OCI-LY7 (cell line): ENCODE measurements around the gene MTCL1. TPM values are rescaled to one million over a fixed set of nuclear protein-coding genes. Genes with fewer than 3 reads are reported as not detected.

Source experiments
- BruUV-seq: library from RNA; stranded (reverse); fragments of 400-500 nt; replicated peaks from 2 replicates; lab custom pipeline; 2021; lab: Mats Ljungman, UMichigan
- CTCF ChIA-PET: fragments of 300-600 bp; sonication (Branson Sonifier 250); formaldehyde crosslinking; loops from one replicate; lab custom pipeline; 2022; ENCODE audit warnings: antibody characterized with exemption; ENCODE audit not compliant: unreplicated experiment; lab: Charles Lee
- POLR2A ChIA-PET: fragments of 300-600 bp; sonication (Branson Sonifier 250); formaldehyde crosslinking; loops from one replicate; lab custom pipeline; 2022; ENCODE audit warnings: antibody characterized with exemption; lab: Charles Lee
- DNase-seq: peaks from one replicate; pipeline ENCODE4 v3.0.0-alpha.2; 2015; ENCODE audit warnings: low spot score
- H2AFZ ChIP-seq: fragments of 200-600 bp; sonication (generic), shearing (Covaris generic); 2 replicates; pipeline ENCODE4 v1.6.1; 2014; ENCODE audit warnings: mild to moderate bottlenecking, antibody characterized with exemption, low read length, moderate library complexity
- H3K27ac ChIP-seq: fragments of 200-600 bp; sonication (generic); 2 replicates; pipeline ENCODE4 v1.5.1; 2014; ENCODE audit warnings: mixed run types, low read depth, mild to moderate bottlenecking, moderate library complexity, low read length, inconsistent platforms; ENCODE audit not compliant: poor library complexity, severe bottlenecking
- H3K36me3 ChIP-seq: fragments of 200-600 bp; sonication (generic); 2 replicates; pipeline ENCODE4 v1.6.1; 2014; ENCODE audit warnings: mild to moderate bottlenecking, antibody characterized with exemption, low read length, moderate library complexity, mixed read lengths; ENCODE audit not compliant: insufficient read depth
- H3K4me1 ChIP-seq: fragments of 200-600 bp; sonication (generic); 2 replicates; pipeline ENCODE4 v1.5.1; 2014; ENCODE audit warnings: mild to moderate bottlenecking, low read length; ENCODE audit not compliant: insufficient read depth, poor library complexity, severe bottlenecking
- H3K4me2 ChIP-seq: fragments of 200-600 bp; sonication (generic); 2 replicates; pipeline ENCODE4 v1.6.1; 2014; ENCODE audit warnings: mild to moderate bottlenecking, low read length
- H3K4me3 ChIP-seq: fragments of 200-600 bp; sonication (generic); 2 replicates; pipeline ENCODE4 v1.5.1; 2014; ENCODE audit warnings: mild to moderate bottlenecking, low read depth, low read length; ENCODE audit not compliant: poor library complexity, severe bottlenecking
- H3K79me2 ChIP-seq: fragments of 200-600 bp; sonication (generic); 2 replicates; pipeline ENCODE4 v1.6.1; 2016; ENCODE audit warnings: low read depth, mild to moderate bottlenecking, low read length, moderate library complexity, mixed read lengths; ENCODE audit not compliant: insufficient read depth
- H3K9me2 ChIP-seq: fragments of 200-600 bp; sonication (generic); 2 replicates; pipeline ENCODE4 v1.6.1; 2016; ENCODE audit warnings: mild to moderate bottlenecking, low read length, mixed read lengths; ENCODE audit not compliant: insufficient read depth
- H3K9me3 ChIP-seq: fragments of 200-600 bp; sonication (generic); 2 replicates; pipeline ENCODE4 v1.6.1; 2014; ENCODE audit warnings: mild to moderate bottlenecking, mixed run types, low read length, mixed read lengths
- H4K20me1 ChIP-seq: fragments of 200-600 bp; sonication (generic); 2 replicates; pipeline ENCODE4 v1.6.1; 2014; ENCODE audit warnings: mild to moderate bottlenecking, antibody characterized with exemption, low read length, moderate library complexity, mixed read lengths; ENCODE audit not compliant: insufficient read depth
- EZH2phosphoT487 ChIP-seq: fragments of 200-600 bp; sonication (generic); IDR thresholded peaks from 2 replicates; pipeline ENCODE4 v1.6.1; 2018; ENCODE audit warnings: low read depth, borderline replicate concordance, mild to moderate bottlenecking, mixed run types, antibody characterized with exemption, low read length, moderate library complexity, mixed read lengths
- intact Hi-C: fragments of 100-400 bp; cut with micrococcal nuclease; formaldehyde crosslinking; loops from one replicate; pipeline ENCODE4 v1.10.0; 2022; ENCODE audit not compliant: unreplicated experiment
- total RNA-seq, 2 experiments: library from RNA; depleted of rRNA in 1 of 2; stranded (reverse); fragments of >200 nt in 1 of 2; shearing (Covaris generic) in 1 of 2; gene quantifications; 2 replicates each; pipeline ENCODE4 v1.2.3, GENCODE V29; 2014 to 2022
- TF ChIP-seq, protein P1 (sequence below): fragments of 200-600 bp; sonication (generic); conservative IDR thresholded peaks from 2 replicates; pipeline ENCODE4 v1.5.1; 2014; ENCODE audit warnings: mild to moderate bottlenecking, antibody characterized with exemption, low read length, moderate library complexity, mixed read lengths

MTCL1 gene
- total RNA-seq, 2 experiments from 2014 or later: 96.8 to 159 TPM

DNA sequence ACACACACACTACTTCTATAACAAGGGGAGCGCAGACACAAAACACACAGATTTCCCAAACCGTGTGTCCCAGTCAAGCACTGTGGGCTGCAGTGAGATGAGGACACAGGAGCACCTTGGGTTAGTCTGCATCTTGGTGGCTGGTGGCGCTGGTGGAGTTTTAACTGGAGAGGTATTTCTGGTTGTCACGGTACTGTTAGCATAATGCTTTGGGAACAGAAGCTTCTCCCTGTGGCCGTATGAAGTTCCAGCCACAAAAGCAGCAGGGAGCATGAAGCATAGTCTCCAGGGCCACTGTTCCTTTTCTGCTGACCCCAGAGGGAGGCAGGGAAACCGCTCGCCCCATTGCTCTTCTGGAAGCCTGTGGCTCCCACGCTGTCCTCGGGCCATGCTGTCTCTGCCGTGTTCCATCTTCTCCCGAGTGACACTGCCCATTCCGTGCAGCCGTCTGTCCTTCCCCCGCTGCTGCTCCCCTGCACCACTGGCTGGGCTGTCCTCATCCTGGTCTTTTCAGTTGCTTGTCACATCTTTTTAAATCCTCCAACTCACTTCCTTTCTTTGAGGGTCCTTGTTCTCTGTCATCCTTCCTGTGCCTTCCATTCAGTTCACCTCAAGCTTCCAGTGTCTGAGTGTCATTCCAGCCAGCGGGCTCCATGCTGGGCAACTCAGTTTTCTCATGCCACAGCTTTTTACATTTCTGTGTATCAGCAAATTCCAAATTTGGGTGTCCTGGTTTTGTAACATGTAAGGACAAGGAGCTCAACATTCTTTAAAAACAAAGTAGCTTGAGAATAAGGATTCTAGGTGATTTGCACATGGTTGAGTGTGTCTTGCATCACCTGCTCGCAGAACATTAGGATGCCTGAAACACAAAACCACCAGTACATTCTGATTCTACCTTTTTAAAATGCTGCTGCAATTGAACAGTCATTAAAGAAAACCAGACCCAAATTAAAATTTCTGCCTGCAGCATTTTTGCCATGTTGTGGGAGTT, 125.0 kb downstream of the MTCL1 start:
- no peak overlapping the region for H2AFZ ChIP-seq

GRCh38 chr18:8831112-8831511, 125.8 kb downstream of the MTCL1 start:
- intact Hi-C loops: no loop called here
- H3K4me2 ChIP-seq: no peak overlapping the region
- no peaks in the 10 kb centered on the region for H3K79me2 ChIP-seq
- H3K27ac ChIP-seq: no peak overlapping the region
- H3K4me3 ChIP-seq: no peak overlapping the region
- TF ChIP-seq, protein P1, sequence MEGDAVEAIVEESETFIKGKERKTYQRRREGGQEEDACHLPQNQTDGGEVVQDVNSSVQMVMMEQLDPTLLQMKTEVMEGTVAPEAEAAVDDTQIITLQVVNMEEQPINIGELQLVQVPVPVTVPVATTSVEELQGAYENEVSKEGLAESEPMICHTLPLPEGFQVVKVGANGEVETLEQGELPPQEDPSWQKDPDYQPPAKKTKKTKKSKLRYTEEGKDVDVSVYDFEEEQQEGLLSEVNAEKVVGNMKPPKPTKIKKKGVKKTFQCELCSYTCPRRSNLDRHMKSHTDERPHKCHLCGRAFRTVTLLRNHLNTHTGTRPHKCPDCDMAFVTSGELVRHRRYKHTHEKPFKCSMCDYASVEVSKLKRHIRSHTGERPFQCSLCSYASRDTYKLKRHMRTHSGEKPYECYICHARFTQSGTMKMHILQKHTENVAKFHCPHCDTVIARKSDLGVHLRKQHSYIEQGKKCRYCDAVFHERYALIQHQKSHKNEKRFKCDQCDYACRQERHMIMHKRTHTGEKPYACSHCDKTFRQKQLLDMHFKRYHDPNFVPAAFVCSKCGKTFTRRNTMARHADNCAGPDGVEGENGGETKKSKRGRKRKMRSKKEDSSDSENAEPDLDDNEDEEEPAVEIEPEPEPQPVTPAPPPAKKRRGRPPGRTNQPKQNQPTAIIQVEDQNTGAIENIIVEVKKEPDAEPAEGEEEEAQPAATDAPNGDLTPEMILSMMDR: no peak
- TF ChIP-seq EZH2phosphoT487: no peak
- ChIA-PET POLR2A (interaction anchor here (0.5 to 2.6 kb wide), 4 partner anchors 10 to 136 kb away, joined by 3 to 8 read pairs (median 4); no protein-coding TSS in a partner anchor), CTCF (no interaction called here)
- H3K9me2 ChIP-seq: no peaks in the 10 kb centered on the region
- BruUV-seq: no TSS peak
- no peaks in the 10 kb centered on the region for H3K4me1 ChIP-seq
- no peaks in the 10 kb centered on the region for H4K20me1 ChIP-seq
- peaks cover 52% of the 10 kb centered on the region for H3K36me3 ChIP-seq
- no peak overlapping the region for H2AFZ ChIP-seq
- no peak for DNase-seq
- peaks cover 8% of the 10 kb centered on the region; the same call in 1 of the 2 replicates for H3K9me3 ChIP-seq

More for the DNA sequence above, 125.0 kb downstream of the MTCL1 start:
- Histone ChIP-seq H3K4me2 (no peak overlapping the region), H3K4me1 (no peaks in the 10 kb centered on the region), H3K4me3 (no peak overlapping the region), H3K9me3 (0 out of 2 replicates have a peak, but pooled peaks cover 8% of the 10 kb centered on the region), H3K36me3 (peaks cover 58% of the 10 kb centered on the region), H3K9me2 (no peaks in the 10 kb centered on the region), H3K27ac (no peak overlapping the region), H4K20me1 (no peaks in the 10 kb centered on the region), H3K79me2 (no peaks in the 10 kb centered on the region)
- BruUV-seq: no TSS peak
- intact Hi-C loops: no loop called here
- TF ChIP-seq EZH2phosphoT487: no peak
- TF ChIP-seq, protein P1: no peak
- CTCF ChIA-PET: no interaction called here
- no peak for DNase-seq
- POLR2A ChIA-PET: interaction anchor here (1.1 to 2.6 kb wide), 2 partner anchors 11 to 22 kb away, joined by 4 to 8 read pairs; no protein-coding TSS in a partner anchor
